Esophagus squamous epithelium (tissue), 4 donors: Measurements from ENCODE around the gene RBP3.

Experiments
- POLR2A ChIP-seq, 4 donors: fragments of 450-650 bp; IDR thresholded peaks; one replicate each; pipeline ENCODE4 v1.6.1; 2017; ENCODE audit warnings: antibody characterized with exemption in 4 of 4, mild to moderate bottlenecking in 4 of 4, moderate library complexity in 3 of 4
- TF ChIP-seq, protein P1 (sequence below), 6 experiments: fragments of 450-650 bp in 4 of 6; fragments of 200-600 bp in 2 of 6; sonication (generic) in 2 of 6; IDR thresholded peaks; one replicate each; pipeline ENCODE4 v1.5.1; 2016 to 2019; ENCODE audit warnings: antibody characterized with exemption in 6 of 6, mild to moderate bottlenecking in 4 of 6, moderate library complexity in 4 of 6

DNA sequence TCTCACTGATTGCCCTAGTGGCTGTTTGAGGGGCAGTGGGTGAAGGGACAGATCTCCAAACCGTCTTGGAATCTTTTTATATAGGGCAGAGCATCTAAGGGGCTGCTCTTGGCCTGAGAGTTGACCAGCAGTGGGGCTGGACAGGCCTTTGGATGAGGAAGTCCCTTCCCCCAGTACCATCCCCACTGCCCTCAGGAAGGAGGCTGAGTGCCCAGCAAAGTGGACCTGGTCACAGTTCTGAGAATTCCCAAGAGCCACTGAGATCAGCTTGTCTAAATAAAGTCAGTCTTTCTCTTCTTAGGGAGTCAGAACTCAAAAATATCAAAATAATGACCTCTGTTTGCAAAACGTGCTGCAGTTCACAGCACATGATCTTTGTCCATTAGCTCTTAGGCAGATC, 42.6 kb upstream of the RBP3 start:
- TF ChIP-seq, protein P1, sequence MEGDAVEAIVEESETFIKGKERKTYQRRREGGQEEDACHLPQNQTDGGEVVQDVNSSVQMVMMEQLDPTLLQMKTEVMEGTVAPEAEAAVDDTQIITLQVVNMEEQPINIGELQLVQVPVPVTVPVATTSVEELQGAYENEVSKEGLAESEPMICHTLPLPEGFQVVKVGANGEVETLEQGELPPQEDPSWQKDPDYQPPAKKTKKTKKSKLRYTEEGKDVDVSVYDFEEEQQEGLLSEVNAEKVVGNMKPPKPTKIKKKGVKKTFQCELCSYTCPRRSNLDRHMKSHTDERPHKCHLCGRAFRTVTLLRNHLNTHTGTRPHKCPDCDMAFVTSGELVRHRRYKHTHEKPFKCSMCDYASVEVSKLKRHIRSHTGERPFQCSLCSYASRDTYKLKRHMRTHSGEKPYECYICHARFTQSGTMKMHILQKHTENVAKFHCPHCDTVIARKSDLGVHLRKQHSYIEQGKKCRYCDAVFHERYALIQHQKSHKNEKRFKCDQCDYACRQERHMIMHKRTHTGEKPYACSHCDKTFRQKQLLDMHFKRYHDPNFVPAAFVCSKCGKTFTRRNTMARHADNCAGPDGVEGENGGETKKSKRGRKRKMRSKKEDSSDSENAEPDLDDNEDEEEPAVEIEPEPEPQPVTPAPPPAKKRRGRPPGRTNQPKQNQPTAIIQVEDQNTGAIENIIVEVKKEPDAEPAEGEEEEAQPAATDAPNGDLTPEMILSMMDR (IDR thresholded peaks at IDR 0.05), result no peak
- no peak for TF ChIP-seq POLR2A (IDR thresholded peaks at IDR 0.05)
